ENCODE data around the gene SARS1. TPM values are rescaled to one million over a fixed set of nuclear protein-coding genes. Genes with fewer than 3 reads are reported as not detected.

The SARS1 gene
- total and polyA plus RNA-seq, 2 donors (not counting 1 experiment from before 2014, with no cell fraction given): 59.1 to 115 TPM

DNA sequence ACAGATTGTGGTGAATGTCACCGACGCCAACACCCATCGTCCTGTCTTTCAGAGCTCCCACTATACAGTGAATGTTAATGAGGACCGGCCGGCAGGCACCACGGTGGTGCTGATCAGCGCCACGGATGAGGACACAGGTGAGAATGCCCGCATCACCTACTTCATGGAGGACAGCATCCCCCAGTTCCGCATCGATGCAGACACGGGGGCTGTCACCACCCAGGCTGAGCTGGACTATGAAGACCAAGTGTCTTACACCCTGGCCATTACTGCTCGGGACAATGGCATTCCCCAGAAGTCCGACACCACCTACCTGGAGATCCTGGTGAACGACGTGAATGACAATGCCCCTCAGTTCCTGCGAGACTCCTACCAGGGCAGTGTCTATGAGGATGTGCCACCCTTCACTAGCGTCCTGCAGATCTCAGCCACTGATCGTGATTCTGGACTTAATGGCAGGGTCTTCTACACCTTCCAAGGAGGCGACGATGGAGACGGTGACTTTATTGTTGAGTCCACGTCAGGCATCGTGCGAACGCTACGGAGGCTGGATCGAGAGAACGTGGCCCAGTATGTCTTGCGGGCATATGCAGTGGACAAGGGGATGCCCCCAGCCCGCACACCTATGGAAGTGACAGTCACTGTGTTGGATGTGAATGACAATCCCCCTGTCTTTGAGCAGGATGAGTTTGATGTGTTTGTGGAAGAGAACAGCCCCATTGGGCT is 38.6 kb downstream of the SARS1 start:
- no peaks in the 10 kb centered on the region for H3K9me3 Mint-ChIP-seq (ENCODE audit: insufficient read depth)
- Histone ChIP-seq H3K79me2 (ENCODE audit: control insufficient read depth, insufficient read depth, low read length) (no peaks in the 10 kb centered on the region), H4K20me1 (ENCODE audit: control insufficient read depth, insufficient read depth, low read length, poor library complexity, severe bottlenecking) (peaks cover 4% of the 10 kb centered on the region), H3K4me3 (ENCODE audit: control extremely low read depth in 1 of 5, extremely low read depth in 1 of 5, insufficient read depth in 1 of 5, low read depth in 2 of 5, low read length in 4 of 5) (no peak overlapping the region), H3K4me2 (replicated peaks; ENCODE audit: low read depth, low read length, poor library complexity, severe bottlenecking) (no peak overlapping the region), H3K36me3 (replicated peaks in 1 of 2; ENCODE audit: control extremely low read depth in 1 of 2, control insufficient read depth in 1 of 2, extremely low read depth in 1 of 2, insufficient read depth in 2 of 2, low read length in 1 of 2) (no peaks in the 10 kb centered on the region), H3K27me3 (replicated peaks in 1 of 4; ENCODE audit: control extremely low read depth in 1 of 4, control insufficient read depth in 3 of 4, insufficient read depth in 4 of 4, low read length in 3 of 4) (peaks cover 0 to 29% (median 10%) of the 10 kb centered on the region in 4 experiments), H3K9ac (ENCODE audit: low read length) (no peak overlapping the region), H3K27ac (ENCODE audit: low read length in 2 of 2) (no peak overlapping the region), H3K4me1 (ENCODE audit: control insufficient read depth in 2 of 2, insufficient read depth in 2 of 2, low read length in 2 of 2) (peaks cover 11 to 24% of the 10 kb centered on the region in 2 donors), H3K9me3 (ENCODE audit: control extremely low read depth in 1 of 3, control insufficient read depth in 2 of 3, insufficient read depth in 1 of 3, low read length in 2 of 3) (peaks cover 0 to 16% (median 0%) of the 10 kb centered on the region in 3 donors), H2AFZ (ENCODE audit: insufficient read depth, low read depth, low read length, poor library complexity, severe bottlenecking) (no peak overlapping the region)
- H3K27me3 Mint-ChIP-seq: peaks cover 13% of the 10 kb centered on the region
- peaks cover 11% of the 10 kb centered on the region for H3K4me1 Mint-ChIP-seq
- POLR2A ChIA-PET: no interaction called here
- H3K4me3 Mint-ChIP-seq: no peak overlapping the region
- CTCF ChIA-PET: interaction anchor here (0.7 to 2.4 kb wide), 4 partner anchors 12 to 146 kb away, joined by 3 to 8 read pairs (median 6); no protein-coding TSS in a partner anchor
- no peak overlapping the region for H3K27ac Mint-ChIP-seq
- no peak for TF ChIP-seq EZH2 (IDR thresholded peaks at IDR 0.05; ENCODE audit: borderline replicate concordance, insufficient read depth, low read depth, low read length, poor library complexity, severe bottlenecking)
- TF ChIP-seq, protein P1, sequence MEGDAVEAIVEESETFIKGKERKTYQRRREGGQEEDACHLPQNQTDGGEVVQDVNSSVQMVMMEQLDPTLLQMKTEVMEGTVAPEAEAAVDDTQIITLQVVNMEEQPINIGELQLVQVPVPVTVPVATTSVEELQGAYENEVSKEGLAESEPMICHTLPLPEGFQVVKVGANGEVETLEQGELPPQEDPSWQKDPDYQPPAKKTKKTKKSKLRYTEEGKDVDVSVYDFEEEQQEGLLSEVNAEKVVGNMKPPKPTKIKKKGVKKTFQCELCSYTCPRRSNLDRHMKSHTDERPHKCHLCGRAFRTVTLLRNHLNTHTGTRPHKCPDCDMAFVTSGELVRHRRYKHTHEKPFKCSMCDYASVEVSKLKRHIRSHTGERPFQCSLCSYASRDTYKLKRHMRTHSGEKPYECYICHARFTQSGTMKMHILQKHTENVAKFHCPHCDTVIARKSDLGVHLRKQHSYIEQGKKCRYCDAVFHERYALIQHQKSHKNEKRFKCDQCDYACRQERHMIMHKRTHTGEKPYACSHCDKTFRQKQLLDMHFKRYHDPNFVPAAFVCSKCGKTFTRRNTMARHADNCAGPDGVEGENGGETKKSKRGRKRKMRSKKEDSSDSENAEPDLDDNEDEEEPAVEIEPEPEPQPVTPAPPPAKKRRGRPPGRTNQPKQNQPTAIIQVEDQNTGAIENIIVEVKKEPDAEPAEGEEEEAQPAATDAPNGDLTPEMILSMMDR (IDR thresholded peaks at IDR 0.05): no peak
- intact Hi-C loops (cut with micrococcal nuclease): no loop called here
- DNase-seq (no peak), ATAC-seq (ENCODE audit: low read depth) (no peak)
- 95% methylated on average over 31 of the region's 31 CpGs for WGBS (ENCODE audit: insufficient coverage)

Measured in B cell (primary cell).